ENCODE measurements around the gene LSM14B. TPM values are rescaled to one million over a fixed set of nuclear protein-coding genes. Genes with fewer than 3 reads are reported as not detected.

The LSM14B gene
- total RNA-seq, 1 donor from 2014 or later: 48.3 TPM

- no peak for DNase-seq (ENCODE audit: low spot score)
These were observed 61.3 kb downstream of the LSM14B start for GRCh38 chr20:62183426-62184142.

Other genes with a start within 250 kb of the LSM14B start
- gene TAF4, start 56.6 kb upstream of the LSM14B start, total RNA-seq: 26.0 TPM
- gene PSMA7, start 20.9 kb downstream of the LSM14B start, total RNA-seq: 189 TPM
- 14.2 TPM for gene SS18L1, start 21.3 kb downstream of the LSM14B start, total RNA-seq
- 38.0 TPM for gene MTG2, start 60.6 kb downstream of the LSM14B start, total RNA-seq
- not detected for gene HRH3, start 97.8 kb downstream of the LSM14B start, total RNA-seq
- gene OSBPL2, start 116.0 kb downstream of the LSM14B start, total RNA-seq: 85.3 TPM
- gene ADRM1, start 180.5 kb downstream of the LSM14B start, total RNA-seq: 78.8 TPM
- 298 TPM for gene LAMA5, start 244.8 kb downstream of the LSM14B start, total RNA-seq

All from mucosa of gallbladder (tissue), 1 donor.